ENCODE measurements around the gene PTX4.
A peak's percentile ranks its signal among the peaks of the same experiment; 100 is the strongest.

PTX4 gene

GRCh38 chr16:1500465-1501150, 11.9 kb upstream of the PTX4 start:
- no peak for DNase-seq (ENCODE audit: low spot score)

- no peak for DNase-seq (ENCODE audit: low spot score)
These were observed 11.2 kb upstream of the PTX4 start for GRCh38 chr16:1499756-1500464.

GRCh38 chr16:1498899-1499676, 10.3 kb upstream of the PTX4 start:
- no peak for DNase-seq (ENCODE audit: low spot score)

- no peak for DNase-seq (ENCODE audit: low spot score)
These were observed 8.4 kb upstream of the PTX4 start for GRCh38 chr16:1497014-1497598.

- DNase-seq (ENCODE audit: low spot score), result no peak
These were observed 7.7 kb upstream of the PTX4 start for GRCh38 chr16:1496464-1496863.

GRCh38 chr16:1495889-1496262, 7.1 kb upstream of the PTX4 start:
- no peak for DNase-seq (ENCODE audit: low spot score)

GRCh38 chr16:1495211-1495888, 6.6 kb upstream of the PTX4 start:
- no peak for DNase-seq (ENCODE audit: low spot score)

- no peak for DNase-seq (ENCODE audit: low spot score)
These were observed 6.0 kb upstream of the PTX4 start for GRCh38 chr16:1494711-1495110.

GRCh38 chr16:1494129-1494640, 5.4 kb upstream of the PTX4 start:
- DNase-seq (ENCODE audit: low spot score), result peak; percentile 86

GRCh38 chr16:1493746-1494094, 5.0 kb upstream of the PTX4 start:
- no peak for DNase-seq (ENCODE audit: low spot score)

- peak; percentile 72 for DNase-seq (ENCODE audit: low spot score)
These were observed 4.4 kb upstream of the PTX4 start, which contains the start of gene TELO2 for GRCh38 chr16:1492923-1493745. TELO2 (plus strand) TSS chr16:1493360; CDS start chr16:1494282, 922 bp downstream.

- no peak for DNase-seq (ENCODE audit: low spot score)
These were observed 3.6 kb upstream of the PTX4 start for GRCh38 chr16:1492082-1492922.

GRCh38 chr16:1491327-1491726, 2.6 kb upstream of the PTX4 start:
- DNase-seq (ENCODE audit: low spot score), result no peak

- DNase-seq (ENCODE audit: low spot score), result no peak
These were observed 333 bp upstream of the PTX4 start for GRCh38 chr16:1489077-1489476.

GRCh38 chr16:1488054-1488601, 616 bp downstream of the PTX4 start:
- no peak for DNase-seq (ENCODE audit: low spot score)

GRCh38 chr16:1487395-1488053, 1.2 kb downstream of the PTX4 start:
- DNase-seq (ENCODE audit: low spot score), result no peak

GRCh38 chr16:1486551-1487390, 2.0 kb downstream of the PTX4 start:
- DNase-seq (ENCODE audit: low spot score), result no peak

- no peak for DNase-seq (ENCODE audit: low spot score)
These were observed 2.8 kb downstream of the PTX4 start for GRCh38 chr16:1485847-1486496.
